Spleen (tissue), 11 donors: ENCODE data around the gene SULT1A3. TPM values are rescaled to one million over a fixed set of nuclear protein-coding genes. Genes with fewer than 3 reads are reported as not detected.
A peak's percentile ranks its signal among the peaks of the same experiment; 100 is the strongest.
"Not testable (repeated sequence)": the region's sequence is repeated elsewhere in the genome, so short reads cannot be mapped to it uniquely, and the experiment has no call there.

Experiments used
- DNase-seq: peaks from one replicate; pipeline ENCODE4 v3.0.0-alpha.2; 2020
- H3K27ac ChIP-seq, 8 donors: fragments of 200-600 bp; sonication (generic) in 7 of 8; 1 replicate in 4 of 8; 2 replicates in 4 of 8; pipeline versions ENCODE4 v1.5.0 to v1.8.0; 2016 to 2021; ENCODE audit warnings: inconsistent platforms in 4 of 8, mild to moderate bottlenecking in 4 of 8, moderate library complexity in 1 of 8
- H3K27me3 ChIP-seq, 7 donors: fragments of 200-600 bp; sonication (generic) in 6 of 7; replicated peaks in 1 of 7; 1 replicate in 4 of 7; 2 replicates in 3 of 7; pipeline versions ENCODE4 v1.5.0 to v1.8.0; 2016 to 2021; ENCODE audit warnings: inconsistent platforms in 3 of 7, mild to moderate bottlenecking in 1 of 7
- H3K36me3 ChIP-seq, 6 donors: fragments of 200-600 bp; sonication (generic) in 5 of 6; 1 replicate in 4 of 6; 2 replicates in 2 of 6; pipeline versions ENCODE4 v1.5.0 to v1.8.0; 2016 to 2021; ENCODE audit warnings: inconsistent platforms in 2 of 6
- H3K4me1 ChIP-seq, 6 donors: fragments of 200-600 bp; sonication (generic) in 5 of 6; 1 replicate in 3 of 6; 2 replicates in 3 of 6; pipeline versions ENCODE4 v1.5.0 to v1.8.0; 2016 to 2021; ENCODE audit warnings: inconsistent platforms in 3 of 6
- H3K4me3 ChIP-seq, 8 donors: fragments of 200-600 bp; sonication (generic) in 7 of 8; 1 replicate in 4 of 8; 2 replicates in 4 of 8; pipeline versions ENCODE4 v1.5.0 to v1.8.0; 2016 to 2021; ENCODE audit warnings: inconsistent platforms in 4 of 8, mild to moderate bottlenecking in 4 of 8, moderate library complexity in 2 of 8
- H3K9me3 ChIP-seq, 8 donors: fragments of 200-600 bp; sonication (generic) in 7 of 8; 1 replicate in 4 of 8; 2 replicates in 4 of 8; pipeline versions ENCODE4 v1.5.0 to v1.8.0; 2016 to 2021; ENCODE audit warnings: inconsistent platforms in 4 of 8
- POLR2A ChIP-seq, 3 donors: fragments of 450-650 bp; IDR thresholded peaks; one replicate each; pipeline ENCODE4 v1.5.1; 2017; ENCODE audit warnings: antibody characterized with exemption in 3 of 3, mild to moderate bottlenecking in 1 of 3
- POLR2AphosphoS5 ChIP-seq, 3 donors: sonication (generic); formaldehyde crosslinking; IDR thresholded peaks; one replicate each; pipeline ENCODE4 v1.5.1; 2017; ENCODE audit warnings: antibody characterized with exemption in 3 of 3
- WGBS, 5 donors: extraction: QIAGEN DNeasy Blood & Tissue Kit in 3 of 5; methylation state at CpG; one replicate each; pipeline versions ENCODE4 v1.1.5 to v1.1.7; 2013 to 2018; 5-methylcytosine and 5-hydroxymethylcytosine counted together
- intact Hi-C: fragments of 100-400 bp; cut with DNase I; formaldehyde crosslinking; loops from one replicate; pipeline ENCODE4 v1.15.0; 2023; ENCODE audit warnings: low total_unique reads
- polyA plus RNA-seq, 3 donors: library from polyadenylated mRNA; stranded (reverse); fragments of 200-250 nt; gene quantifications; one replicate each; pipeline ENCODE4 v1.2.1, GENCODE V29; 2013
- total RNA-seq, 7 donors: library from RNA; depleted of rRNA in 3 of 7; stranded (reverse); fragments of >200 nt in 3 of 7; fragmentation: NEBNext Ultra II Directional in 4 of 7; extraction: Animal tissue kit (Norgen Biotek cat#: 25700) in 4 of 7; gene quantifications; one replicate each; pipeline versions ENCODE4 v1.1.0 to v1.2.1, GENCODE V29; 2016 to 2021
- TF ChIP-seq, protein P1 (sequence below), 11 experiments: fragments of 200-600 bp in 7 of 11; fragments of 450-650 bp in 4 of 11; sonication (generic) in 4 of 11; IDR thresholded peaks in 8 of 11; conservative IDR thresholded peaks in 3 of 11; 1 replicate in 7 of 11; 2 replicates in 4 of 11; pipeline versions ENCODE4 v1.4.0 to v1.8.0; 2016 to 2021; ENCODE audit warnings: antibody characterized with exemption in 11 of 11, inconsistent platforms in 4 of 11, mild to moderate bottlenecking in 1 of 11
- donor health status: healthy with polysubstance abuse.
- donor health status: DM: no; HTN: no; CAD: no; lungs with moderate emphysema.
- donor health status: DM: no; HTN: no; CAD: no.
- donor health status: Bipolar disorder and iron deficiency.
- donor health status: healthy.
- donor health status: DM: no; HTN: no; CAD: no.
- donor health status: DM: yes; HTN: yes; CAD: no.

Gene SULT1A3
- total and polyA plus RNA-seq, 10 donors: 15.1 to 120 (median 28.3) TPM

- no peaks in the 10 kb centered on the region for H3K4me1 ChIP-seq
- whole genome bisulfite sequencing, 5 donors: 76 to 88% (median 81%) methylated on average over 1 of the region's 1 CpG
- no peaks in the 10 kb centered on the region for H3K36me3 ChIP-seq
- TF ChIP-seq, protein P1, sequence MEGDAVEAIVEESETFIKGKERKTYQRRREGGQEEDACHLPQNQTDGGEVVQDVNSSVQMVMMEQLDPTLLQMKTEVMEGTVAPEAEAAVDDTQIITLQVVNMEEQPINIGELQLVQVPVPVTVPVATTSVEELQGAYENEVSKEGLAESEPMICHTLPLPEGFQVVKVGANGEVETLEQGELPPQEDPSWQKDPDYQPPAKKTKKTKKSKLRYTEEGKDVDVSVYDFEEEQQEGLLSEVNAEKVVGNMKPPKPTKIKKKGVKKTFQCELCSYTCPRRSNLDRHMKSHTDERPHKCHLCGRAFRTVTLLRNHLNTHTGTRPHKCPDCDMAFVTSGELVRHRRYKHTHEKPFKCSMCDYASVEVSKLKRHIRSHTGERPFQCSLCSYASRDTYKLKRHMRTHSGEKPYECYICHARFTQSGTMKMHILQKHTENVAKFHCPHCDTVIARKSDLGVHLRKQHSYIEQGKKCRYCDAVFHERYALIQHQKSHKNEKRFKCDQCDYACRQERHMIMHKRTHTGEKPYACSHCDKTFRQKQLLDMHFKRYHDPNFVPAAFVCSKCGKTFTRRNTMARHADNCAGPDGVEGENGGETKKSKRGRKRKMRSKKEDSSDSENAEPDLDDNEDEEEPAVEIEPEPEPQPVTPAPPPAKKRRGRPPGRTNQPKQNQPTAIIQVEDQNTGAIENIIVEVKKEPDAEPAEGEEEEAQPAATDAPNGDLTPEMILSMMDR (IDR thresholded peaks at IDR 0.05 in 8 of 11, conservative IDR thresholded peaks at IDR 0.05 in 3 of 11): no peak
- TF ChIP-seq POLR2AphosphoS5 (IDR thresholded peaks at IDR 0.05): no peak
- no peak for TF ChIP-seq POLR2A (IDR thresholded peaks at IDR 0.05)
- DNase-seq: no peak
- intact Hi-C loops: no loop called here
- H3K4me3 ChIP-seq: no peak overlapping the region
- H3K27me3 ChIP-seq: no peaks in the 10 kb centered on the region
- H3K9me3 ChIP-seq: no peaks in the 10 kb centered on the region
- no peak overlapping the region for H3K27ac ChIP-seq
Observed at GRCh38 chr16:30157214-30157613, 41.8 kb upstream of the SULT1A3 start.

- Histone ChIP-seq H3K9me3 (no peaks in the 10 kb centered on the region), H3K4me3 (no peak overlapping the region), H3K36me3 (no peaks in the 10 kb centered on the region), H3K27ac (no peak overlapping the region), H3K4me1 (peaks cover 6 to 30% (median 20%) of the 10 kb centered on the region in 6 donors), H3K27me3 (no peaks in the 10 kb centered on the region)
- TF ChIP-seq POLR2AphosphoS5 (IDR thresholded peaks at IDR 0.05) (no peak), POLR2A (IDR thresholded peaks at IDR 0.05) (no peak)
- TF ChIP-seq, protein P1 (IDR thresholded peaks at IDR 0.05 in 8 of 11, conservative IDR thresholded peaks at IDR 0.05 in 3 of 11): no peak
- no peak for DNase-seq
- intact Hi-C loops: no loop called here
- WGBS, 5 donors: 85 to 89% (median 87%) methylated on average over 3 of the region's 3 CpGs
Observed at GRCh38 chr16:30163538-30163937, 35.5 kb upstream of the SULT1A3 start.

GRCh38 chr16:30166202-30166902 is 32.7 kb upstream of the SULT1A3 start:
- H3K4me1 ChIP-seq: peaks cover 6 to 34% (median 20%) of the 10 kb centered on the region in 6 donors
- no peaks in the 10 kb centered on the region for H3K27me3 ChIP-seq
- TF ChIP-seq POLR2AphosphoS5 (IDR thresholded peaks at IDR 0.05) (peak in 1 of 3 donors; percentile 69), POLR2A (IDR thresholded peaks at IDR 0.05) (no peak)
- TF ChIP-seq, protein P1 (IDR thresholded peaks at IDR 0.05 in 8 of 11, conservative IDR thresholded peaks at IDR 0.05 in 3 of 11): no peak
- H3K36me3 ChIP-seq: no peaks in the 10 kb centered on the region
- H3K4me3 ChIP-seq: peak overlapping the region in 2 of 8 donors; percentile 3 to 38
- peak; percentile 74 for DNase-seq
- intact Hi-C loops: no loop called here
- peak overlapping the region in 7 of 8 donors; percentile 39 to 84 (median 67) for H3K27ac ChIP-seq
- no peaks in the 10 kb centered on the region for H3K9me3 ChIP-seq
- WGBS, 5 donors: 51 to 71% (median 58%) methylated on average over 11 of the region's 11 CpGs

- H3K9me3 ChIP-seq, H3K4me3 ChIP-seq, H3K36me3 ChIP-seq, H3K27me3 ChIP-seq, intact Hi-C loops, DNase-seq, H3K27ac ChIP-seq: not testable (repeated sequence)
- 85 to 90% methylated on average over 10 to 15 of the region's 29 CpGs; no CpG with 5 or more reads in 3 of the 5 donors for WGBS, 5 donors
- H3K4me1 ChIP-seq: peaks cover 6 to 36% (median 20%) of the 10 kb centered on the region in 6 donors
Observed at GRCh38 chr16:30168746-30169145, 30.3 kb upstream of the SULT1A3 start.

- H3K27ac ChIP-seq, H3K36me3 ChIP-seq, intact Hi-C loops, H3K9me3 ChIP-seq, H3K27me3 ChIP-seq, H3K4me3 ChIP-seq: not testable (repeated sequence)
- H3K4me1 ChIP-seq: peaks cover 6 to 36% (median 20%) of the 10 kb centered on the region in 6 donors
- DNase-seq: peak; percentile 24
- WGBS, 5 donors: 95 to 96% methylated on average over 9 to 38 of the region's 38 CpGs; no CpG with 5 or more reads in 3 of the 5 donors
Observed at GRCh38 chr16:30169416-30169815, 29.6 kb upstream of the SULT1A3 start.

GRCh38 chr16:30170145-30170544 is 28.9 kb upstream of the SULT1A3 start:
- H3K27me3 ChIP-seq, H3K36me3 ChIP-seq, H3K27ac ChIP-seq, DNase-seq, intact Hi-C loops, H3K4me3 ChIP-seq, H3K9me3 ChIP-seq: not testable (repeated sequence)
- H3K4me1 ChIP-seq: peaks cover 6 to 29% (median 19%) of the 10 kb centered on the region in 6 donors
- WGBS, 5 donors: 85 to 100% (median 91%) methylated on average over 1 to 24 of the region's 31 CpGs
